GM12891 (cell line): ENCODE data around the gene BACE2.

ENCODE experiments used
- DNase-seq: peaks from one replicate; pipeline ENCODE4 v3.0.0; 2011; ENCODE audit warnings: low spot score; ENCODE audit not compliant: insufficient read length
- FAIRE-seq: peaks from 2 replicates; lab custom pipeline; 2011; peaks lifted over from hg19 to GRCh38; lab: Jason Lieb, UNC
- PAX5 ChIP-seq: IDR thresholded peaks from 2 replicates; pipeline ENCODE4 v1.6.1; 2011; ENCODE audit warnings: low read length, moderate library complexity, mild to moderate bottlenecking; ENCODE audit not compliant: insufficient read depth, severe bottlenecking
- POLR2A ChIP-seq: IDR thresholded peaks from 2 replicates; pipeline ENCODE4 v1.6.1; 2011; ENCODE audit warnings: low read depth, low read length, control low read depth
- POLR2AphosphoS5 ChIP-seq: IDR thresholded peaks from 2 replicates; pipeline ENCODE4 v1.6.1; 2011; ENCODE audit warnings: low read depth, low read length, control low read depth
- POU2F2 ChIP-seq: IDR thresholded peaks from 2 replicates; pipeline ENCODE4 v1.6.1; 2011; ENCODE audit warnings: low read depth, mild to moderate bottlenecking, control low read depth, low read length, moderate library complexity
- SPI1 ChIP-seq: IDR thresholded peaks from 2 replicates; pipeline ENCODE4 v1.6.1; 2011; ENCODE audit warnings: low read depth, low read length, control low read depth
- TAF1 ChIP-seq: IDR thresholded peaks from 2 replicates; pipeline ENCODE4 v1.6.1; 2011; ENCODE audit warnings: low read depth, low read length, control low read depth

The BACE2 gene

GRCh38 chr21:41210426-41211059, 42.6 kb downstream of the BACE2 start:
- DNase-seq (no peak), FAIRE-seq (no peak)
- TF ChIP-seq POLR2A (no peak), TAF1 (no peak), SPI1 (no peak), PAX5 (no peak), POLR2AphosphoS5 (no peak), POU2F2 (no peak)

- FAIRE-seq (no peak), DNase-seq (no peak)
Observed at GRCh38 chr21:41211060-41211805, 43.3 kb downstream of the BACE2 start.

GRCh38 chr21:41213021-41213420, 45.1 kb downstream of the BACE2 start:
- DNase-seq (no peak), FAIRE-seq (no peak)
- no peak for TF ChIP-seq POU2F2

More at GRCh38 chr21:41211060-41211805, 43.3 kb downstream of the BACE2 start:
- TF ChIP-seq POLR2AphosphoS5 (no peak), TAF1 (no peak), POLR2A (no peak), SPI1 (no peak), POU2F2 (no peak), PAX5 (no peak)

- TF ChIP-seq POLR2A (no peak), PAX5 (no peak)
- FAIRE-seq (no peak), DNase-seq (no peak)
Observed at GRCh38 chr21:41215856-41216408, 48.0 kb downstream of the BACE2 start.

GRCh38 chr21:41216486-41216885, 48.5 kb downstream of the BACE2 start:
- TF ChIP-seq POLR2AphosphoS5 = no peak
- no peak for TF ChIP-seq POLR2A
- TF ChIP-seq POU2F2 = no peak
- no peak for TF ChIP-seq PAX5
- FAIRE-seq = no peak
- DNase-seq = no peak

GRCh38 chr21:41217671-41218385, 49.9 kb downstream of the BACE2 start:
- no peak for FAIRE-seq
- no peak for DNase-seq

GRCh38 chr21:41219498-41220207, 51.7 kb downstream of the BACE2 start:
- no peak for DNase-seq
- no peak for FAIRE-seq
- TF ChIP-seq POU2F2 = no peak
- TF ChIP-seq PAX5 = no peak
- no peak for TF ChIP-seq POLR2AphosphoS5
- no peak for TF ChIP-seq TAF1
- TF ChIP-seq SPI1 = no peak
- TF ChIP-seq POLR2A = no peak

More at GRCh38 chr21:41217671-41218385, 49.9 kb downstream of the BACE2 start:
- no peak for TF ChIP-seq PAX5
- TF ChIP-seq TAF1 = no peak
- no peak for TF ChIP-seq POLR2A
- TF ChIP-seq POLR2AphosphoS5 = no peak
- TF ChIP-seq SPI1 = no peak
- TF ChIP-seq POU2F2 = no peak

- TF ChIP-seq POU2F2 (no peak), POLR2A (no peak), TAF1 (no peak), SPI1 (no peak), POLR2AphosphoS5 (no peak), PAX5 (no peak)
- no peak for DNase-seq
- FAIRE-seq = no peak
Observed at GRCh38 chr21:41220208-41220733, 52.3 kb downstream of the BACE2 start.
